NCI-H2107 treated with DMSO at 0.1 percent for 48 hours (cell line): ENCODE measurements around the gene ARHGEF10L.

ENCODE experiments used
- DNase-seq: peaks from one replicate; lab custom pipeline; 2025; ENCODE audit not compliant: unreplicated experiment; lab: John Stamatoyannopoulos, UW

ARHGEF10L gene

GRCh38 chr1:17653728-17654351 is 114.3 kb downstream of the ARHGEF10L start:
- DNase-seq: no peak

- DNase-seq: no peak
Observed at GRCh38 chr1:17654519-17654918, 115.0 kb downstream of the ARHGEF10L start.

DNA sequence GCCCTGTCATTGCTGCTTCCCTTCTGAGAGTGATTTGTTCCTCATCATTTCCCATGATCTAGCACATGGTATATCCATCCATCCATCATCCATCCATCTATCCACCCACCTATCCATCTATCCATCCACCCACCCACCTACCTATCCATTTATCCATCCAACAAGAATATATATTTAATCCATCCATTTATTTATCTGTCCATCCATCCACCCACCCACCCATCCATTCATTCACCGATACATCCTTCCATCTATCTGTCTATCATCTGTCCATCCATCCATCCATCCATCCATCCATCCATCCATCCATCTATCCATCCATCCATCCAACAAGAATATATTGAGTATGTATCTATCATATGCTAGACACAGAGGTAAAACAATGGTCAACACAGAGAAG is 115.7 kb downstream of the ARHGEF10L start:
- no peak for DNase-seq

DNA sequence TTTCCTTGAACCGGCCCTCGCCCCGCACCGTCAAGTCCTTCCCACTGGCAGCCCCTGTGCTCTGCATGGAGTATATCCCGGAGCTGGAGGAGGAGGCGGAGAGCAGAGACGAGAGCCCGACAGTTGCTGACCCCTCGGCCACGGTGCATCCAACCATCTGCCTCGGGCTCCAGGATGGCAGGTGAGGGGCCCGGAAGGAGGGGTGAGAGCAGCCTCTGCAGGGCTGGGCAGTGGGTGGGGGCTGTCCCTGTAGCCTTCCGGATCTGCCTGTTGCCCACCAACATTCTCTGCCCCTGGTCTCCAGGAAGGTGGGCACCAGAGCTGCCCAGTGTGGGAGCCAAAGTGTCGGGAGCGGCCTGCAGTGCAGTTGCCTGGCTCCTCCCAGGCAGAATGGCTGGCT is 116.4 kb downstream of the ARHGEF10L start:
- DNase-seq: no peak

DNA sequence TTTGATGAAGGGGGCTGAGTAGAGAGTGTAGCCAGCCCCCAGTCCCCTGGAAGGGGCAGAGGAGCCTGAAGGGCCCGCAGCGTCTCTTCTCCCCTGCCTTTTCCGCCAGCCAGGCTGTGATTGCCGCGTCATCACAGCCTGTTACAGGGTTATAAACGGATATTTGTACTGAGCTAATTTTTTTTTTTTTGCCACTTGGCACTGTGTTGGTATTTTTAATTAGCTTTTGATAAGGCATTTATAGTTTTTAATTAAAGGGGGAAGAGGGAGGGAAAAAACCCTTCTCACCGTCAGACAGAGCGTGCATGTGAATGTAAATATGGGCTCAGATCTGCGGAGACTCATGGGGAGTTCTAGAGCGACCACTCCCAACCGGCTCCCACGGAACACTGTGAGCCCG is 117.9 kb downstream of the ARHGEF10L start:
- no peak for DNase-seq

DNA sequence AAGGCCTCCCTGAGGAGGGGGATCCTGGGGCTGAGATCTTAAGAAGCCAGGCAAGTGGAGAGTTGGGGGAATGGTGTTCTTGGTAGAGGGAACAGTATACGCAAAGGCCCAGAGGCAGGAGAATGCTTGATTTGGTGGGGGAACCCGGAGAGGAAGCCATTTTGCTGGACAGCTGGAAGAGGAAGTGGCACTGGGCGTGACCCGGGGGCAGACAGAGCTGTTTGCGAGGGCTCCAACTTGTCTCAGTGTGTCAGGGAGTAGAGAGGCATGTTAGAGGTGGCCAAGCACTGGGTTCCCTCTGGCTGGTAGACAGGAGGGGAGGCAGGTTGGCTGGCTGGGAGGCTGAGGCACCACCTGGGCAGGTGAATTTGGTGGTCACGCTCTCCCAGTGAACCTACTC is 119.3 kb downstream of the ARHGEF10L start:
- no peak for DNase-seq

DNA sequence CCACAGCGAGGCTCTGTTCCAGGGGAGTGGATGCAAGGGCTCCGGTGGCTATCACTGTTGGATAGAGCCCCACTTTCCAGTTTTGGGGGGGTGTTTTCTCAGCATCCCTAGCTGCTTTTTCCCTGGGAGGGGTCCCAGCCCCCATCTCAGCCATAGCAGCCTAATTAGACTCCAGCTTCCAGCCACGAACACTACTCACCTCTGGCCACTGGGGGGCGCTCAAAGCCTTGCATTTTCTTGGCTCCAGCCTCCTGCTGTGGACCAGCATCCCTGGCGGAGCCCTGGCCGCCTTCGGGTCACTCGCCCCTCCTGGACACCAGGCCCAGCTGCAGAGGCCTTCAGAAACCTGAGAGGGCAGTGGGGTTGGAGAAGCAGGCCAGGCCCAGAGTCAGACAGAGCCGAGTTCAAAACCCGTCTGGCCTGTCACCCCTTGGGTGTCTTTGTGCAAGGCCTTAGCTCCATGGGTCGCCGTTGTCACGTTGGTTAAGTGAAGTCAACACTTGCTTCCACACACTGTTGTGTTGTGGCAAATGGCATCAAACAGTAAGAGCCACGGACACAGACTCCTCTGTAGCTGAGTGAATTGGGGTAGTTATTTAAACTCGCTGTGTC is 122.2 kb downstream of the ARHGEF10L start:
- no peak for DNase-seq

DNA sequence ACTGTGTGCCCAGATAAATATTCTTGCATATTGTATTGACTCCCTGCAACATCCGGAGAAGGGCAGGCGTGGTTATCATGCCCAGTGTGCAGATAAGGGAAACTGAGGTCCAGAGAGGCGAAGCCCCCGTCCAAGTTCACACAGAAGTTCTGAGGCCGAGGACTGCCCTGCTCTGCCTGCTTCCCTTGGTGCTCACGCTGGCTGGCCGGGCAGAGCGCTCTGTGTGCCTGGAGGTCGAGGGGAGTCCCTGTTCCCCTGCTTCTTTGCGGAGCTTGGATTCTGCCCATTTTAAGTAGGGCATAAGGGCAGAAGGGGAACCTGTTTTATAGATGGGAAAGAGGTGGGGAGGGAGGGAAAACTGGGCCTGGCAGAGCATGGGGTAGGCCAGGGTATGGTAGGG is 122.8 kb downstream of the ARHGEF10L start:
- DNase-seq: no peak

GRCh38 chr1:17662786-17663185 is 123.3 kb downstream of the ARHGEF10L start:
- DNase-seq: no peak

- DNase-seq: no peak
Observed at GRCh38 chr1:17663646-17664045, 124.1 kb downstream of the ARHGEF10L start.

- DNase-seq: no peak
Observed at GRCh38 chr1:17664322-17664721, 124.8 kb downstream of the ARHGEF10L start.

DNA sequence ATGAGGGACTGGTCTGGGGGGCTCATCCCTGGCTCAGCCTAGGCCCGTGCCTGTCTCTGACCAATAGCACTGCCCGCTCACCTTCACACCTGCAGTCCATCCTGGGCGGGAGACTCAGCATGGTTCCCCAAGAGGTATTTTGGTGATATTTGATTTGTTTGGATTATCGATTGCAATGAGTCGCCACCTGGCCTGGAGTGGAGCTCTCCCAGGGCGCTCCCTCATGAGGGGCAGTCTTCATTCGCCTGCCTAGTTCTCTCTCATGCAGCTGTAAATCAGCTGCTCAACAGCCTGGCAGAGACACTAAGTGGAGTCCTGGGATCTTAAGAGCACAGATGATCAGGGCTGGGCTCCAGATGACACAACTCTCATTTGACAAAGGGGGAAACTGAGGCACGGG is 125.6 kb downstream of the ARHGEF10L start:
- no peak for DNase-seq

DNA sequence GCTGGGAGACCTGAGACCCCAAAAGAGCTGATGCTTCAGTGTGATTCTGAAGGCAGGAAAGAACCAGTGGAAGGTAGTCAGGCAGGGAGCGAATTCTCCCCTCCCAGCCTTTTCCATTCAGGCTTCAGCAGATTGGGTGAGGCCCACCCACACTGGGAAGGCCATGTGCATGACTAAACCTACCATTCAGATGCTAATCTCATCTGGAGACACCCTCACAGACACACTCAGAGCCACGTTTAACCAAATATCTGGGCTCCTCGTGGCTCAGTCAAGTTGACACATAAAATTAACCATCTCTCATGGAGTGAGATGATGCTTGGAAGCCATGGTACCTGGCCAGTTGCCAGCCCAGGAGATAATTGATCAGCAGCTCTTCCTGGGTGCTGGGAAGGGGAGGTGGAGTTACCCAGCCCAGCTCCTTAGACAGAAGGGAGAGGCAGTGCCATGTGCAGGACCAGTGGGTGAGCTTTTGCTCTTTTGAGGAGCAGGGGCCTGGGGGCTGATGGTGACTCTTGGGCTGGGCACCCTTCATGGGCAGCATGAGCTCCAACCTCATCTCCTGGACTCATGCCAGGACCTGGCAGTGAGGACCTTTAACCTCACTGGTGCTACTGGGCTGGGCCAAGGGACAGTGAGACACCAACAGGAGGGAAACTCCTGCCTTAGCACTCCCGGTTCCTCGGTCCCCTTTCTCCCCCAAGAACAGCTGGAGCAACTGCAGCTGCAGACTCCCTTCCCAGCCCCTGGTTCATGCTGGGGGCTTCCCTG is 126.6 kb downstream of the ARHGEF10L start:
- no peak for DNase-seq

GRCh38 chr1:17667641-17668040 is 128.1 kb downstream of the ARHGEF10L start:
- no peak for DNase-seq

DNA sequence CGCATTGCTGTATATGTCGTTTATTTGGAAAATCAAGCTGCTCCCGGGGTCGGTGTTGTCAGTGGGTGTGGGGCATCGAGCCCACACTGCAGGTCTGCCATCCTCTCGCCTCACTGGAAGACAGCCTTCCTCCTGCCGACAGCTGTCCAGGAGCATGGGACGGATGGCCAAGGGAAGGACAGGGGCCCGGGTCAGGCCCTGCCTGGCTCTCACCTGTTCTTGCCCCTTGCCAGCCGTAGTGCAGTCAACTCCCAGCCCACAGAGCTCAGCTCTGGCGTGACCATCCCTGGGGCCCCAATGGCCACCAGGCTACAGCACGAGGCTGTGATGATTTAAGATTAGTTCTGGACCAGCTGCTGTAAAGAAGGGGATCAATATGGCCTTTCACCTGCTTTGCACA is 128.7 kb downstream of the ARHGEF10L start:
- DNase-seq: no peak

DNA sequence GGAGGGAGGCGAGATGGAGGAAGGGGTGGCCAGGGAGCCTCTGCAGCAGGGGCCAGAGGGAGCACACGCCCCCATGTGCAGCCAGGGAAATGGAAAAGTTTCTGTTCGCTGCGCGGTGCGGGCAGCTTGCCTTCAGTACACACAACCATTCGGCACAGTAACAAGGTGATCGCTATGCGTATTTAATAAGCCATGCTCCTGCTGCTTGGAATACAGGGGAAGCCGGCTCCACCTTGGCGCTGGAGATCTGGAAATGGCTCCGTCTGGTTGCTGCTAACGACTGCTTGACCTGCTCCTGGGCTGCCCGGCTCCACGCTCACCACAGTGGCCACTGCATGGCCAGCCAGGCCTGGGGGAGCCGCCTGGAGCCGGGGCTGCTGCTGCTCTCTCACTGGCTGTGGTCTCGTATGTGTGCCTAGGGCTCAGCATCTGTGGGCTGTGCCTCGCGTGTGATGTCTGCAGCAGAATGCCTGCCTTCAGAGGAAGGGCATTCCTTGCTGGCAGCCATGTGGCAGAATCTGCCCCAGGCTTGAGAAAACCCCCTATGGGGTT is 129.2 kb downstream of the ARHGEF10L start:
- DNase-seq: no peak

- DNase-seq: no peak
Observed at GRCh38 chr1:17669305-17669704, 129.8 kb downstream of the ARHGEF10L start.

GRCh38 chr1:17669866-17670451 is 130.5 kb downstream of the ARHGEF10L start:
- no peak for DNase-seq

GRCh38 chr1:17670587-17671313 is 131.3 kb downstream of the ARHGEF10L start:
- DNase-seq: no peak

DNA sequence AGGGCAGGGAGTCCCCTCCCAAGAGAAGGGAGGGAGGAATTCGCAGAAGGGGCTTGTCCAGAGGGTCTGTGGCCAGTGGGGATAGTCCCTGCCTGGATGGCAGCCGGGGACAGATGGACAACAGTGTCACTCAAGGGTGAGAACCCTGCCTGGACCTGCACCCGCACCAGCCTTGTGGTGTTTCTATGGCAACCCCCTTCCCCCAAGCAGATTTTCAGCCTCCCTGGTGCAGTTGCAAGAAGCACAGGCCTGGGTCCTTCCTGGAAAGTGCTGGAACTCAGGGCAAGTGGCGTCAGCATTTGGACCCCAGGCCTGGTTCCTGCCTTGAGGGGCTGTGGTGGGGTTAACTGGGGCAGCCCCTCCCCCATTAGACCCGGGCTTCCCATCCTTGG is 131.8 kb downstream of the ARHGEF10L start:
- DNase-seq: no peak

- DNase-seq: no peak
Observed at GRCh38 chr1:17671741-17672140, 132.2 kb downstream of the ARHGEF10L start.
